IPS DF 19.7 (cell line): ENCODE data around the gene TUFT1.
"Not testable (repeated sequence)": the region's sequence is repeated elsewhere in the genome, so short reads cannot be mapped to it uniquely, and the experiment has no call there.

ENCODE experiments used
- DNase-seq: peaks from one replicate; pipeline ENCODE4 v3.0.0-alpha.2; 2013; ENCODE audit warnings: low read depth, low spot score

Gene TUFT1

DNA sequence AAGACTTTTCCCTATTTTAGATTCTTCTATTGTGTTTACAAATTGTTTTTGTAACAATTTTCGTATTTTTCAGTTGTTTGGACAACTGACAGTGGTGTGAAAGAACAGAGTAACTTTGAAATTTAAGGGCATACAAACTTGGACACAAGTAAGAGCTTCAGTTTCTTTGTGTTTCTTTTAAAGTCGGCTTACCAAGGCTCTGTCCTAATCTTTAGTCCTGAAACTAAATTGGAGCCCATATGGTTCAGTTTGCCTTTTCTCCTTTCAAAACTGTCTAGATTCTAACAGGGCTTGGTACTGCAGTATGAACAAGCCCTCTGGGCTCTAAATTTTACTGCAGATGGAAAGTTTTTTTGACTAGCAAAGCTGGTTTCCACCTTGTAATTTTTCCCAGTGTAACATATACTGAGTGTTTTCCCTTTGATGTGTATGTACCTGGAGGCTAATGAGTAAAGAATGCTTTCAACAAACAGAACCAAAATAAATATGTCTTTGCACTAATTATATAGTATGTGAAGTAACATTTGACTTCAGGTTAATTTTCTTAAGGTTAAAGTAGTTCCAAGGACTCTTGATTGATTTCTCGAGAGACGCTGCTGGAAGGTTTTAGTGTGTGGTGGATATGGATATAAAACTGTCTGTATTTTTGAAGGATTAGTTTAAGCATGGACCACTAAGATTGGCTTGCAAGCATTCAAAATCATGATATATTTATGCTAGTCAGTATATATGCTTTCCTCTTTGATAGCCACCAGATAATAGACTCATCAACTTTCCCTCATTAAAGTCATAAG lies 75.8 kb downstream of the TUFT1 start:
- no peak for DNase-seq

DNA sequence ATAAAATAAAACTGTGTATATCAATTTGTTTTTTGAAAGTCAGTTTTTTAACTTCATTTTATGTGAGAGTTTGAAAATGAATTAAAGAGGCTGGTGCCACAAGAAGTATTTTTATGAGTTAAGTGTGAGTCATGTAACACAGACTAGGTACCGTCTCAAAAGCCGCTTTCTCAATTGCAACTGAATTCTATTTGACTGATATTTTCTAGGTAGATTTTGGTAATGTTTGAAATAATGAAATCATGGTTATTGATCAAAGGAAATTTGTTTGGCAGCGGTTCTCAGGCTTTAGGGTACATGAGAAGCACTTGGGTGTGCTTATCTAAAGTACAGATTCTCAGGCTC lies 76.4 kb downstream of the TUFT1 start:
- no peak for DNase-seq

DNA sequence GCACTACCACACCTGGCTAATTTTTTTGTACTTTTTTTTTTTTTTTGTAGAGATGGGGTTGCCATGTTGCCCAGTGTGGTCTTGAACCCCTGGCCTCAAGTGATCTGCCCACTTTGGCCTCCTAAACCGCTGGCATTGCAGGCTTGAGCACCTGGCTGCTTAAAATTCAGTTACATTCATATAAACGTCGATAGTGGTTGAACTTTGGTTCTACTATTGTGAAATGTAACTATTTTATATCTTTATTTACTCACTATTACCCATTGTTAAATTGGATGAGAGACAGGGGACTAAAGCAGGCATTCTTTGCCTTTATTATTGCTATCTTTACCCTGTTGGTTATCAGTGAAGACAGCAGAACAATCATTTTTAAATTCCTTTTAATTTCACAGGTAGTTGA lies 77.9 kb downstream of the TUFT1 start:
- DNase-seq, result no peak

DNA sequence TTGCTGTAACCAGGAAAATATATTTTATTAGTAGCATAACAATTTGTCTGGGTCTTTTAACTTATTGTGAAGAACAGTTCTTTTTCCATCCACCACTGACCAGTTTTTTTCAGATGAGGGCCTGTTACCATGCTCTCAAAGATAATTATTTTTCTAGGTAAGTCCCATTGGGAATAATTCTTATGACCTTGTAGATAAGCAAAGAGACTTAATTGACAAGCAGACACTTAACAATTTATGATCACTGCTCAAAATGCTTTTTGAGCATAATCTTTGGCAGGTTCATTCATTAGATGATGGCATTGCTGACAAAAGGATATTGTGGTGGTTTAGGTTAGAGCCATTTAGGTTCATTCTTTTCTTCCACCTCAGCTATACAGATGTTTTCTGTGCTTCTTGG lies 78.4 kb downstream of the TUFT1 start:
- DNase-seq, result no peak

DNA sequence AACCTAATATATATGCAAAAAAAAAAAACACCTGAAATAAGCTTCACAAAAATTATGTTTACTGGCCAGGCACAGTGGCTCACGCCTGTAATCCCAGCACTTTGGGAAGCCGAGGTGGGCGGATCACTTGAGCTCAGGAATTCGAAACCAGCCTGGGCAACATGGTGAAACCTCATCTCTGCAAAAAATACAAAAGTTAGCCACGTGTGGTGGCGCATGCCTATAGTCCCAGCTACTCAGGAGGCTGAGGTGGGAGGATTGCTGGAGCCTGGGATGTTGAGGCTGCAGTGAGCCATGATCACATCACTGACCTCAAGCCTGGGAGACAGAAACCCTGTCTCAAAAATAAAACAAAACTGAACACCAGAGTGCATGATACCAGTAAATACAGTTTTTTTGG lies 78.9 kb downstream of the TUFT1 start:
- DNase-seq, result not testable (repeated sequence)

DNA sequence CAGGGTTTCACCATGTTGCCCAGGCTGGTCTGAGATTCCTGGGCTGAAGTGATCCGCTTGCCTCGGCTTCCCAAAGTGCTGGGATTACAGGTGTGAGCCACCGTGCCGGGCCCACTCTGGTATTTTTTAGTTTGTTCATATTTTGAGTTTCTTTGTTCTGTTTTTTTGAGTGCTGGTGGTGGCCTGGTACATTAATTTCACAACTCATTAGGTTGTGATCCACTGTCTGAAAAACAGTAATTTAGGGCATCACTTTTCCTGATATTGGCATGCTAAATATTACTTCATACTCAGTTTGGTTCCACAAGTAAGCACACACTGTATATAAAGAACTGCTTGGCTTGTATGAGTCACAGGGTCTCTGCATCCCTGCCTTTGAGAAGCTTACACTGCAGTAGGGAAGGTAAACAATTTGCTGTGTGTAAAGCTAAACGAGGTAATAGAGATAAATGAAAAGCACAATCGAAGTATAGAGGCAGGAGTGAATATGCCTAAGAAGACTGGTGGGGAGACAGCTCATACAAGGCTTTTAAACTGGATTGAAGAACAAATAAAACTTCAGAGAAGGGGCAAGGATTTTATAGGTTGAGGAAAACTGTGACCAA lies 79.5 kb downstream of the TUFT1 start:
- no peak for DNase-seq

DNA sequence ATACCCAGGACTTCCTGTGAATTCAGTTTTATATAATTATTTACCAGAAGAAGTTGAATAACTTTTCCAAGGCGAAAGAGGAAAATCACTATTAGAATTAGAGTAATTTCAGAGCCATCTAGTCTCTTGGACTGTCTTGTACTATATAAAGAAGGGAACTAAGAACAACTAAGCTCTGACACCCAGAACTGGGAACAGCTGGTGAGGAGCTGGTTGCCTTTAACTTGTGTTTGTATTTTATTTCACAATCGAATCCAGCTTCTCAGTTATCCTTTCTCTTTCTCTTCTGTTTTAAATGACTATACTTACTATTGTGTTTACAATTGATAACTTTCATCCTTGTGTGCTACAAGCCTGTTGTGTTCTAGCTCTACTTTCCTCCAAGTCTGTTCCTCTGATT lies 80.2 kb downstream of the TUFT1 start:
- DNase-seq, result no peak

DNA sequence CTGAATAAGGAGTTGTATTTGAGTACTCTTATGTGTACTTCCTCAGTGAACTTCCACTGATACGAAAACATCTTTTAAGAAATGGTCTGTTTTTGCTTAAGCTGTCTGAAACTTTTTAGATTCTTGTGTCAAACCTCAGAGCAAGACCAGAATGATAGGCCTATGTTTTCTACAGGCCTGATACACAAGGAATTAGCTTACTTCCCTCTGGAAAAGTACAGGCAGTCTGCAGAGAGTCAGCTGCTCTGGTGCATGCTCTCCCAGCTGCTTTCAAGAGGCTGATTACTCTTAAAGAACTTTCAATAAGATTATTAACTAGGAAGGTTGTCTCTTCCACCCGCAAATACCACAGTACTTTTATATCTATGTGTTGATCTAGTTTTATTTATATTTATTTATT lies 81.2 kb downstream of the TUFT1 start:
- DNase-seq, result no peak

DNA sequence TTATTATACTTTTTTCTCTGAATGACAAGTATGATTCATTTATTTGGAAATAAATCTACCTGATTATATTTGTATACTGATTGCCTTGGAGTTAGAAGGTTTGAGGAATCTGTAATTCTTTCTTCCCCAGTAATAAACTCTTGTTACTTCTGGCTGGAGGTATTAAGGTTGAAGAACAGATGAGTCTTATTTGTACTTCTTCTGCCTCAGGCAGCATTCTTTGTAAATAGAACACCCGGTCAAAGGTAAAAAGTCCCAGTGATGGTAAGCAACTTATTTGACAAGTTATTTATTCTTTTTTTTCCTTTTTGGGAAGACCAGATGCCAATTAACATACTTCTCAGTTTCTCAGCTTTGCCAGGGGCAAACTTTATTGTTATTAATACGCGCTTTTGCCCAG lies 84.7 kb downstream of the TUFT1 start:
- DNase-seq, result no peak

DNA sequence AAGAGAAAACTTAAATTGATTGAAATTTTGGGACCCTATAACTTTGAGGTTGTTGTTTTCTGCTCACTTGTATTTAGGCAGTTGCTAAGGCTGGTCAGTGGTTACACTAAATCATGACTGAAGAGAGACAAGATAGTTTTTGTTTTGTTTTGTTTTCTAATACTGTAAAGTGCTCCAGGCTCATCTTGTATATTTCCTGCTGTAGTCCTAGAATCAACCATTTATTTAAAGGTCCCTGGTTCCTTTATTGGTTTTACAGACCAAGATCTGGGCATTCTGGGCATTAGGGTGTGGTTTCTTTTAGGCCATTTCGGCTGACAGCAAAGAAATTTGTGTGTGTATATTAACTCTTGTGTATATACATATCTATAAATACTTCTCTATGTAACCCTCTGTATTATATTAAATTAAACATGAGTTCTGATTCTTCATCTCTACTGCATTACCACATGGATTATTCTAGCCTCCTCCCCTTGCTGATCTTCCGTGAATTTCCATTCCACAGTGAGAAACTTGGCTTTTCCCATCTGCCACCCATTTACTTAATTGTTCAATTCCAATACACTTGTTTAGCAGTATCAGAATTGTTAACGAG lies 86.7 kb downstream of the TUFT1 start:
- no peak for DNase-seq

DNA sequence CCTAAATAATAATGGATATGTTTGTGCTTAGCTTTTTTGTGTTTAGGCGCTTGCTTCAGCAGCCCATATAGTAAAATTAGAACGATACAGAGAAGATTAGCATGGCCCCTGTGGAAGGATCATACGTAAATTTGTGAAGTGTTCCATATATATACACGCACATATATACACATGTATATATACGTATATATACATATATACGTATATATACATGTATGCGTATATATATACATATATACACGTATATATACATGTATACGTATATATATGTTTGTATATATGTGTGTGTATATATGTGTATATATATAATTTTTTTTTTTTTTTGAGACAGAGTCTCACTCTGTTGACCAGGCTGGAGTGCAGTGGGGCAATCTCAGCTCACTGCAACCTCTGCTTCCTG lies 89.2 kb downstream of the TUFT1 start:
- no peak for DNase-seq
